Amniotic epithelial cell (primary cell): ENCODE data around the gene TSEN2.
A peak's percentile ranks its signal among the peaks of the same experiment; 100 is the strongest.

Experiments
- DNase-seq: peaks from one replicate; pipeline ENCODE4 v3.0.0-alpha.2; 2010; ENCODE audit warnings: low read depth

TSEN2 gene

GRCh38 chr3:12553921-12554391, 69.7 kb downstream of the TSEN2 start:
- peak; percentile 18 for DNase-seq

GRCh38 chr3:12556314-12556689, 72.0 kb downstream of the TSEN2 start:
- no peak for DNase-seq

DNA sequence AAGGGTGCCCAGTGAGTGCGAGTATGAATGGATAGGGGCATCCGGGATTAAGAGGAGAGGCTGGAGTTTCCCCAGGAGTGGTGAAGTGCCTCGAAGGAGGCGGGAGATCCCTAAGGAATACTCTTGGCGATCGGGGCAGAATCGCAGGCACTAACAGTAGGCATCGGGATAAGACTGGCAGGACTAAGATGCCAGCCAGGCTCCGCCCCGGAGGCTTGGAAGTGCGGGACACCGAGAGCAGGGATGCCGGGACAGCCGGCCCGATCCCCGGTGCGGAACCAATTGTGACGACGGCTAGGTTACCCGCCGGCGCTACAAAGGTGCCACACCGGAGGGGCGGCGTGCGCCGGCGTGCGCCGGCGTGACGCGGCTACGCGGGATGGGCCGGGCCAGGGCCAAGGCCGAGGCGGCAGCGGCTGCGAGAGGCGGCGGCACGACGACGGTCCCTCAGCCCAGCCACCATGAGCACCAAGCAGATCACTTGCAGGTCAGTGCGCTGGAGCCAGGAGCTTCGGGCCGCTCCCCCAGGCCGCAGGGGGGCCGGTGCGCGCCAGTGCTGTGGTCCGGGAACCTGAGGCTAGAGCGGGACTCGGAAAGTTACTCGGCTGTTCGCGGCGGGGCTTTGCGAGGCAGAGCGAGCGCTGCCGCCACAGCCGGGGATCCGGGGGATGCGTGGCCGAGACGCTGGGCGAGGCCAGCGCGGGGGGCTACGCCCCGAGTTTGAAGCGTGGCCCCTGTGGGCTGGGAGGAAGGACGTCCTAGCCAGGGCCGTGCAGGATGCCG, 72.6 kb downstream of the TSEN2 start, which contains the start of gene MKRN2:
MKRN2 (plus strand) TSS at position 398 of the 783 bp plus-strand sequence; CDS start at position 462, 64 bp downstream.
- peak; percentile 75 for DNase-seq

DNA sequence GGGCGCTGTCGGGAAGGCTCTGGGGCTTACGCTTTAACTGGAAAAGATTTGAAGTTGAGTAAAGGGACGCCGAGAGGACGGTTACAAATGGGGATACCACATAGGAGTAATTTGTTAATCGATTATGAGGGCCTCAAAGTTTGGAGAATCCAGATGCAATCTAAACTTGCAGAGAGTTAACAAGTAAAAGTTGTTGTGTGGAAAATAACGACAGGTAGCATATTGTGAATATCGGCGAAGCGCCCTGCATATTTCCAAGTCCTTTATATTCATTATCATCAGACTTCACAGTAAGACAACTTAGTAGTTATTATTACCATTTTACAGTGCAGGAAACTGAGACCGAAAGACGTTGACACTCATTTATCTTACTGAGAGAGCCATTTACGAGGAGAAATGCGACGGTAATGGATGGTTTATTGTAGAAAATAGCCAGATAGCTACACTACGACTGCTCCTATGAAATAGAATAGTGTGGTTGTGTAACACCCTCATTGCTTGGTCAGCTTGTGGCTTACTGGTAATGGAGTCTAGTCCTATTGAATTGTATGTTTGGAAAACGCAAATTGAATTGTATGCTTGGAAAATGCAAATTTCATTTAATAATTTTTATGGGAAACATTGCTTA, 73.3 kb downstream of the TSEN2 start:
- peak; percentile 73 for DNase-seq

GRCh38 chr3:12558706-12559105, 74.4 kb downstream of the TSEN2 start:
- no peak for DNase-seq

GRCh38 chr3:12559520-12559919, 75.2 kb downstream of the TSEN2 start:
- DNase-seq, result no peak

DNA sequence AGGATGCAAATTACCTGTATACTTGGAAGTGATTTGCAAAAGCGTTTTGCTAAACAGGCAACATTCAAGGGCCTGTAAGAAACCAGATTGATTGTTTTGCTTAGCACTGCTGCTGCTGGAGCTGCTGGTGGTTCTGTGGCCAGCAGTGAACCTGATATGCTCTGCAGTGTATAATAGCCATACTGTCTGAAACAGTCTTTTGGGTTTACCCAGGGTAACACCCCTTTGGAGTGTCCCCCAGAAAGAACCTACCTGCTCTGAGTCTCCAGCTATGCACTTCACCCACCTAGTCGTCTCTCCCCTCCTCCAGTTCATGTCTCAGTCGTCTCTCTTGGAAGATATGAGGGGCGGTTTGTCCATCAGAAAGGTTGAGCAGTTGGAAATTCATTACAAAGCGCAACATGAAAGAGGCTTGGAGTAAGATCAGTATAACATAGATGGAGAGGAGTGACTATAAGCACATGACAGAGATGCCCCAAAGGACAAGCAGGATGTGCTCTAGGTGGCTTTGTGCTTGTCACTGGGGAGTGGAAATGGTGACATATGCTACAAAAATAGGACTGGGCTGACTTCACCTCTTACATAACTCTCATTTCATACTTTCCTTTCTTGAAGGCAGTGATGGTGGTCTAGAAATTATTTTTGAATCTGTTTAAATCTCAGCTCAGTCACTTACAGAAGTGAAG, 76.4 kb downstream of the TSEN2 start:
- no peak for DNase-seq

- no peak for DNase-seq
Measured at GRCh38 chr3:12561397-12561796, 77.1 kb downstream of the TSEN2 start.

DNA sequence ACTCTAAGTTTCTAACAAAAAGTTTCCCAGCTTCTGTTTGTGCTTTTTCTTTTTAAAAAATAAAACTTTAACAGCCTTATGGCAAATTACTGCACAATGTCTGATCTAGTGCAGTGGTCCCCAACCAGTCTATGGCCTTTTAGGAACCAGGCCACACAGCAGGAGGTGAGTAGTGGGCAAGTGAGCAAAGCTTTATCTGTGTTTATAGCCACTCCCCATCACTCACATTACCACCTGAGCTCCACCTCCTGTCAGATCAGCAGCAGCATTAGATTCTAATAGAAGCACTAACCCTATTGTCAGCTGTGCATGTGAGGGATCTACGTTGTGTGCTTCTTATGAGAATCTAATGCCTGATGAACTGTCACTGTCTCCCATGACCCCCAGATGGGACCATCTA, 78.2 kb downstream of the TSEN2 start:
- no peak for DNase-seq

DNA sequence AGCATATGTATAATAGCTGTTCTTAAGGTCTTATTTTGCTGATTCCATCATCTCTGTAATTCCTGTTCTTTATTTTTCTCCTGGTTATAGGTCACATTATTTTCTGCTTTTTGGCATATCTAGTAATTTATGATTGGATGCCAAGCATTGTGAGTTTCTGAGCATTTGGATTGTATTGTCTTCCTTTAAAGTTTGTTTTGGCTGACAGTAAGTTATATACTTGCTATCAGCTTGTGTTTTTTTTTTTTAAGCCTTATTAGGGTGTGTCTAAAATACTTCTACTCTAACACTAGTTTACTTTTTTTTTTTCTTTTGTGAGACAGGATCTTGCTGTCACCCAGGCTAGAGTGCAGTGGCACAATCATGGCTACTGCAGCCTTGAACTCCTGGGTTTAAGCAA, 82.7 kb downstream of the TSEN2 start:
- DNase-seq, result no peak

DNA sequence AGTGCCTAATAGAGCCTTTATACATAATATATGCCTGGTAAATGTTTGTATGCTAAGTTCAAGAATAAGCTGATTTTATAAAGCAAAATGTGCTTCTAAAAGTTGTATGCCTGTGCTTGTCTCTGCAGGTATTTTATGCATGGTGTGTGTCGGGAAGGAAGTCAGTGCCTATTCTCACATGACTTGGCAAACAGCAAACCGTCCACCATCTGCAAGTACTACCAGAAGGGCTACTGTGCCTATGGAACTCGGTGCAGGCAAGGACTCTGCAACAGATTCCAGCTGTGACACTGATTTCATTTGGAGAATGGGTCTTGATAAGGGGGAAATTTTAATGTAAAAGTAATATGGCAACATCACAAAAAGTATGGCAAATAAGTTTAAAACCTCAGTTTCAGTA, 84.5 kb downstream of the TSEN2 start:
- DNase-seq, result no peak

DNA sequence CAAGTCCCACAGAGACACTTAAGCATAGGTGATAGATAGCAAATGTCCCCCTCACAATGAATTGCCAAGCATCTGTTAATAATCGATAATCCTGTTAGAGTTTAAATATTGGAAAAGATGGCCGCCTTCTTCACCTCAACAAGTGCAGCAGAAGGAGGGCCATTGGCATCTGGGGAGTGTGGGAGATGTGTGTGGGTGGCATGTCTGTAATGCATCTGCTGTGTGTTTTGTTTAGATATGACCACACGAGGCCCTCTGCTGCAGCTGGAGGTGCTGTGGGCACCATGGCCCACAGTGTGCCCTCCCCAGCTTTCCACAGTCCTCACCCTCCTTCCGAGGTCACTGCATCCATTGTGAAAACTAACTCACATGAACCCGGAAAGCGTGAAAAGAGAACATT, 85.6 kb downstream of the TSEN2 start:
- no peak for DNase-seq

DNA sequence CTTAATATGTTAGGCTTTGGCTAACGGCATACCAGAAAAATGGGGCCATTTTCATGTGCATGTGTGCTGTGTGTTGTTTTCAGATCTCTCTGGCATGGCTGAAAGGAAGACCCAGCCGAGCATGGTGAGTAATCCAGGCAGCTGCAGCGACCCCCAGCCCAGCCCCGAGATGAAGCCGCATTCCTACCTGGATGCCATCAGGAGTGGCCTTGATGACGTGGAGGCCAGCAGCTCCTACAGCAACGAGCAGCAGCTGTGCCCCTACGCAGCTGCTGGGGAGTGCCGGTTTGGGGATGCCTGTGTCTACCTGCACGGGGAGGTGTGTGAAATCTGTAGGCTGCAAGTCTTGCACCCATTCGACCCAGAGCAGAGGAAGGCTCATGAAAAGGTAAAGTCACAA, 87.7 kb downstream of the TSEN2 start:
- no peak for DNase-seq

GRCh38 chr3:12574131-12574530, 89.9 kb downstream of the TSEN2 start:
- peak; percentile 26 for DNase-seq

- DNase-seq, result no peak
Measured at GRCh38 chr3:12574661-12575060, 90.4 kb downstream of the TSEN2 start.

- no peak for DNase-seq
Measured at GRCh38 chr3:12577379-12577778, 93.1 kb downstream of the TSEN2 start.

DNA sequence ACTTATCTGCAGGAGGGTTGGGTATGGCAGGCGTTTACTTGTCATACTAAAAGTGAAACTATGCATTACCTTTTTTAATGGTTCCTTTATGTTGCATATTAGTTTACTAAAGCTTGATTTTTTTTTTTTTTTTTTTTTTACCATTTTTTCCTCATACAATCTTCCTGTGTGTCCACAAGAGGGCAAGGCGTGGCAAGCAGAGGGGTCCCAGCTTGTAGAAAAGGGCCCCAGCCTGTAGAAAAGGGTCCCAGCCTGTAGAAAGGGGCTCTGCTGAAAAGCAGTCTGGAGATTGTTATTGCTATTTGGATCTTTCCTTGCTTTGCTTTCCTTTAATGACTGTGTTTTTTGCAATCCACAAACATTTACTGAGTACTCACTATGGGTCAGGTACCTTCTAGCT, 94.5 kb downstream of the TSEN2 start:
- no peak for DNase-seq

DNA sequence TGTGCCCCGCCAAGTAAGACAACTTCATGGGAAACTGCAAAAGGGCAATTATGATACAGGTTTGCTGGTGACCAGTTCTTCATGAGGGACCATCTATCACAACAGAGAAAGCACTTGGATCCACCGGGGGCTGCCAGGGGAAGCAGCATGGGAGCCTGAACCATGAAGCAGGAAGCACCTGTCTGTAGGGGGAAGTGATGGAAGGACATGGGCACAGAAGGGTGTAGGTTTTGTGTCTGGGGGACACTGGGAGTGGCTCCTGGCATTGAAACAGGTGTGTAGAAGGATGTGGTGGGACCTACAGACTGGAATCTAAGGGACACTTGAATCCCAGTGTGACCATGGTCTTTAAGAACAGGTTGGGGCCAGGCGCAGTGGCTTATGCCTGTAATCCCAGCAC, 95.2 kb downstream of the TSEN2 start:
- no peak for DNase-seq

DNA sequence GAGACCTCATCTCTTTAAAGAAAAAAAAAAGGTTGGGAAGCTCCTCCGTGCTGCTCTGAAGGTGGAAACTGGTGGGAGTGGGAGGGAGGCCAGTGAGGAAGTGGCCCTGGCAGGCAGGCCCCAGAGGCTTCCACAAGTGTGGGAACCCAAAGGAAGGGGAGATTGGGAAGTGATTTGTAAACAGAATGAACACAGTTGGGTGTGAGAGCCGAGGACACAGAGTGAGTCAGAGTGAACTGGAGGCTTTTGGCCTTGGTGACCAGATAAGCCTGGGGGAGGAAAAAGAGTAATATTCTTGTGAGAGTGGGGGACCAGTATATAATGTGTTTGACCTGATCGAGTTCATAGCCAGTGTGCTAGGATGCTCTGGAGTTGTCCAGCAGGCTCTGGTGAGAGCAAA, 95.6 kb downstream of the TSEN2 start:
- DNase-seq, result peak; percentile 78

GRCh38 chr3:12582730-12583129, 98.5 kb downstream of the TSEN2 start:
- DNase-seq, result no peak
